ENCODE measurements around the gene NUP98.
"Not testable (repeated sequence)": the region's sequence is repeated elsewhere in the genome, so short reads cannot be mapped to it uniquely, and the experiment has no call there.

NUP98 gene

DNA sequence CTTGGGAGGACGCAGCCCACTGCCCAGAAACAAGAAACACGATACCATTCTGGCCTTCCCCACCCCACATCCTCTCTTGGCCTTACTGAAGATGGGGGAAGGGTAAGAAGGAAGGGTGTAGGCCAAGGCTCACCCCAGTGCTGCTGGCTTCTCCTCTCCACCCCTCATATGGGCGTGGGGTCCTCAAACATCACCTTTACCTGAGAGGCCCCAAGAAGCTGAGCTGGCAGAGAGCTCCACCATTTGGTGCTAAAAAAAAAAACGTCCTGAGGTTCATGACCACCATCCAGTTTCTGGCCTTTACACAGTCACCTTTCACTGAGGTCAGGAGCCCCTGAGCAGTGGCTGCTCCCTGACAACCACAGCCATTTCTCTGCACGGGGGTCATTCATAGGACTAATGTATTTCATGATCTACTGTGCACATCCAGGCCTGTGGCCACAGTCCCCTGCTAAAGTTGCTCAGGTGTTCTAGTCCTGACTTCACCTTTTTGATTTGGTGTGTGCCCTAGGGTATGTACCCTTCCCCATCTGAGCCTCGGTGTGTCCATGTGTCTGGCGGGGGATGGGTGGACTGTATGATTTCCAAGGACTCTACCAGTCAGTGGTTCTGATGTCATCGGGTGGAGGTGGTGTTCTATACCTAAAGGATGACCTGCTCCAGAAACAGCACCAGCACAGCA is 28.3 kb upstream of the NUP98 start:
- DNase-seq = no peak

DNA sequence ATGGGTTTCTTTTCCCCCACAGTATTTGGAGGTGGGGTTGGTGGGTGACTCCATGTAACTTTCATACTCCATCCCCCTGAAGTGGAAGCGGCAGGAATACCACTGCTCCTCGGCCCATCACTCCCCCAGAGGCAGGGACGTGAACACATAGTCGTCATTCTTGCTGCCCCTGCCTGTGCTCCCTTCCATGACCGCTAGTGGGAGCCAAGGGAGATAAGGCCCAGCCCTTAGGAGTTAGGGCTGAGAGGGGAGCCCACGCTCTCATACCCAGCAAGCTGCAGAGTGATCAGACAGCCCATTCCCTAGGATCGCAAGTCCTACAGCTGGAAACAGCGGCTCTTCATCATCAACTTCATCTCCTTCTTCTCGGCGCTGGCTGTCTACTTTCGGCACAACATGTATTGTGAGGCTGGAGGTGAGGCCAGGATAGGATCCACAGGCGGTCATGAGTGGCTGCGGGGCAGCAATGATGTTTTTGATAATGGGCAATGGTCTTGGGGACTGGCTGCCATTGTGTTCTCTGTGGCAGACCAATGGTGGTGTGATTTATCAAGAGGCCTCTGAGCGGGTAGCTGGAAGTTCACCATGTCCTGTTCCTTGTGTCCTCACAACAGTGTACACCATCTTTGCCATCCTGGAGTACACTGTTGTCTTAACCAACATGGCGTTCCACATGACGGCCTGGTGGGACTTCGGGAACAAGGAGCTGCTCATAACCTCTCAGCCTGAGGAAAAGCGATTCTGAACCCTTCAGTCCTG is 27.5 kb upstream of the NUP98 start:
- DNase-seq = no peak

DNA sequence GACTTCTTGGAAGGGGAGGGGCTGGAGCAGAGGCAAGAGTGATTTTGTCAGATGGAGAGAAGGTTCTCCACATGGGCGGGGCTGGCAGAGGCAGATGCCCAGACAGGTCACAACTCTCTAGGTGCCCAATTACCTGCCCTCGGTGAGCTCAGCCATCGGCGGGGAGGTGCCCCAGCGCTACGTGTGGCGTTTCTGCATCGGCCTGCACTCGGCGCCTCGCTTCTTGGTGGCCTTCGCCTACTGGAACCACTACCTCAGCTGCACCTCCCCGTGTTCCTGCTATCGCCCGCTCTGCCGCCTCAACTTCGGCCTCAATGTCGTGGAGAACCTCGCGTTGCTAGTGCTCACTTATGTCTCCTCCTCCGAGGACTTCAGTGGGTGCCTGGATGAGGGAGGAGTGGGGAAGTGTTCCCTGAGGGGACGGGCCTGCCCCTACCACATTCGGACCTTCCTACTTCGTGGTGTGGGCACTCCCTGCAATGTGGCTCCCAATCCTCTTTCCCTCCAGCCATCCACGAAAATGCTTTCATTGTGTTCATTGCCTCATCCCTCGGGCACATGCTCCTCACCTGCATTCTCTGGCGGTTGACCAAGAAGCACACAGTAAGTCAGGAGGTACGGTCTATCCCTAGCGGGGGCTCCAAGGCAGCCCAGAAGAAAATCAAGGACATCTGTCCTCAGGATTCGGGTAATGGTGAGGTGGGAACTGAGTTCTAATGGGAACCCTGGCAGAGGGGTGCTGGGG is 26.6 kb upstream of the NUP98 start:
- no peak for DNase-seq

DNA sequence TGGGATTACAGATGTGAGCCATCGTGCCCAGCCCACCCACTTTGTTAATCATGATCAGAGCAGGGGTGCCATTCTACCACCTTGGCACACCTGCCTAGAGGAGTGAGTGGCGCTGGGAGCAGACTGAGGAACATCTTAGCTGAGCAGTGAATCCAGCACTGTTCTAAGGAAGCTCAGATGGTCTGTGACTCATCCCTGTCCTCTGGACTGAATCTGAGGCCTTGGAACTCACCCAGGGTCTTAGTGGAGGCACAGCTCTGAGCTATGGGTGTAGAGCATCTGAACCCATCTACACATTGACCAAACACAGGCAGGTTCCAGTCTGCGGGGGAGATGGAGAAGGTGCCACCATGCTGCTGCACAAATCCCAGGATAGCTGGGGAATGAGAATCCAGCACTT is 25.9 kb upstream of the NUP98 start:
- DNase-seq = peak; percentile 57

DNA sequence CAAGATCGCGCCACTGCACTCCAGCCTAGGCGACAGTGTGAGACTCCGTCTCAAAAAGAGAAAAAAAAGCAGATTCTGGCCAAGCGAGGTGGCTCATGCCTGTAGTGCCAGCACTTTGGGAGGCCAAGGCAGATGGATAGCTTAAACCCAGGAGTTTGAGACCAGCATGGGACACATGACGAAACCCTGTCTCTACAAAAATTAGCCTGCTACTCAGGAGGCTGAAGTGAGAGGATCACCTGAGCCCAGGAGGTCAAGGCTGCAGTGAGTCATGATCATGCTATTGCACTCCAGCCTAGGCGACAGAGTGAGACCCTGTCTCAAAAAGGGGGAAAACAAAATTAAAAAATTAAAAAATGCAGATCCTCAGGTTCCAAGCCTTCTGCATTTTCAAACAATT is 25.0 kb upstream of the NUP98 start:
- no peak for DNase-seq

DNA sequence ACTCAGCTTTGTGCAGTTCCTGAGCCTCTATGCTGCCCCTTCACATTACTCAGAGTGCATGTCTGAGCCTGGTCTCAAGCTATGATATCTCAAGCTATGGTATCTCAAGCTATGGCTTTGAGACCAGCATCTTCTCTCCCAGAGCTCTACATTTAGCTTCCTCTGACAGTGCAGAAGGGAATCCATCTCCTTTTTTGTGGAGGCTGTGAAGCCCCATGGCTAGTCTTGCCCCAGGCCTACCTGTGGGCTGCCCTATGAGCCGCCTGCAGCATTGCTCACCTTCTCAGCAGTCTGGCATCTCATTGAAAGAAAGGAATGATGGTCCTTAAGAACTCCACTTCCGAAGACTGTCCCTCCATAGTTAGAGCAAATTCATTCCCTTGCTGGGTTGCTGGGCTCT is 23.6 kb upstream of the NUP98 start:
- no peak for DNase-seq

DNA sequence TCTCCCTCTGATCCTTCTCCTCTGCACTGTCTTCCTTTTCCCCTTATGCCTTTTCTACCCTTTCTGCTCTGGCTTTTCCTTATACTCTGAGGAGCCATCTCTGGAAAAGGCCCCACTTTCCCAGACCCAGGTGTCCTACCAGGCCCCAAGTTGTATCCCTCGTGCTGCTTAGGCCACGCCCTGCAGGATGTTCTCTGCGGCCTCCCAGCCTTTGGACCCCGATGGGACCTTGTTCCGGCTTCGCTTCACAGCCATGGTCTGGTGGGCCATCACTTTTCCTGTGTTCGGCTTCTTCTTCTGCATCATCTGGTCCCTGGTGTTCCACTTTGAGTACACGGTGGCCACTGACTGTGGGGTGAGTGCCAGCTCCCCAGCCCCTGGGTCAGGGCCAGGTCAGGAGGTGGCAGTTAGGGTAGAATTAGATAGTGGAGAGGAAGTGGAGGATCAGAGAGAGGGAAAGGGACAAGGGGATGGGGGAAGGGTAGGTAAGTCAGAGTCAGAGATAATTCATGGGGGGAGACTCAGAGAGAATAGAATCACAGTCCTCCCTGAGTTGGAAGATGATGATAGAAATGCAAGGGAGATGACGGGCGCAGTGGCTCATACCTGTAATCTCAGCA is 19.9 kb upstream of the NUP98 start:
- no peak for DNase-seq

DNA sequence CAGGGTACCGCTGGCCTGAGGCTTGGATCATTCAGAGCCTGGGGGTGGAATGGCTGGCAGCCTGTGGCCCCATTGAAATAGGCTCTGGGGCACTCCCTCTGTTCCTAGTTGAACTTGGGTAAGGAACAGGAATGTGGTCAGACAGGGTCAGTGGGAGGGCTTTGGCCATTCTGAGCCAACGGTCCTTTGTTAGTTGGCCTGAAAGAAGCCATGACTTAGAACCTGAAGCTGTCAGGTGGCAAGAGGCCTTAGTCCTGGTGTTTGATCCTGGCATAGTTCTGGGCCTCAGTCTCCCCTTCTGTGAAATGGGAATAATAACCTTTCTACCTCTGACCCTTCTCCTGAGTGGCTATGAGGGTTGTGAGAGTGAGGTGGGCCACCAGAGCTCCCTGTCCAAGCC is 19.3 kb upstream of the NUP98 start:
- DNase-seq = no peak

DNA sequence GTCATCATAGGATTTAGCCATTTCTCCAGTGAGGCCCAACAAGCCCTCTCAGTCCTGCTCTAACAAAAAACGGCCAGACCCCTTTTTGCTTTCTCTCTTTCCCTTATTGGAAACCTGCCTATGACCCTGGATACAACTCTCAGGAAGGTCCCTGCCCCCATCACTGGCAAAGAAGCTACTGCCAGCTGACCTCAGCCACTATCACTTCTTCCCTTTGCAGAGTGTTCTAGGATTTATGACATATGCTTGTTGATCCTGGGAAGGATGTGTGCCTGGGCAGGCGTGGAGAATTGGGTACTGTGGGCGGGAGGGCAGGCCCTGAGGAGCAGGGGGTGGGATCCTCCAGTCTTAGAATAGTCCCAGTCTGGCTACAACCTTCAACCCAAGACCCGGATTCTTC is 18.5 kb upstream of the NUP98 start:
- no peak for DNase-seq

DNA sequence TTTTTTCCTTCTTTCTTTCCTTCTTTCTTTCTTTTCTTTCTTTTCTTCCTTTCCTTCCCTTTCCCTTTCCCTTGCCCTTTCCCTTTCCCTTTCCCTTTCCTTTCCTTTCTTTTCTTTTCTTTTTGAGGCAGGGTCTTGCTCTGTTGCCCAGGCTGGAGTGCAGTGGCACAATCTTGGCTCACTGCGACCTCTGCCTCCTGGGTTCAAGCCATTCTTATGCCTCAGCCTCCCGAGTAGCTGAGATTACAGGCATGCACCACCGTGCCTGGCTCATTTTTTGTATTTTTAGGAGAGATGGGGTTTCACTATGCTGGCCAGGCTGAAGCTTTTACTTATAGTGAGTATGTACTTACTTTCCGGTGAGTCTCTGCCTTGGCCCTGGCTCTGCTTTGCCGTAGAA is 17.5 kb upstream of the NUP98 start:
- not testable (repeated sequence) for DNase-seq

DNA sequence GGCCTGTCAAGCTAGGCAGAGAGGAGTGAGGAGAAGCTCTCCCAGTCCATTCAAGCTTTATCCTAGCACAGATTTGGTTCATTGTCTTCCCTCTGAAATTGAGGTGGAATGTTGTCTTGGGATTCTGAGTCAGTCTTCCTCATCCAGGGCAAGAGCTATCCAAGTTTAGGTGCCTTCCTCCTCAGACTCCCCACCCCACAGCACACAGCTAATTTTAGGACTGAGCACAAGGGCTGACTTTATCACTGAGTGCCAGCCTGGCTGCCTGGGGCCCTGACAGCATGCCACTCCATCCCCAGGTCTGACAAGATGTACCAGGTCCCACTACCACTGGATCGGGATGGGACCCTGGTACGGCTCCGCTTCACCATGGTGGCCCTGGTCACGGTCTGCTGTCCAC is 13.6 kb upstream of the NUP98 start:
- no peak for DNase-seq

DNA sequence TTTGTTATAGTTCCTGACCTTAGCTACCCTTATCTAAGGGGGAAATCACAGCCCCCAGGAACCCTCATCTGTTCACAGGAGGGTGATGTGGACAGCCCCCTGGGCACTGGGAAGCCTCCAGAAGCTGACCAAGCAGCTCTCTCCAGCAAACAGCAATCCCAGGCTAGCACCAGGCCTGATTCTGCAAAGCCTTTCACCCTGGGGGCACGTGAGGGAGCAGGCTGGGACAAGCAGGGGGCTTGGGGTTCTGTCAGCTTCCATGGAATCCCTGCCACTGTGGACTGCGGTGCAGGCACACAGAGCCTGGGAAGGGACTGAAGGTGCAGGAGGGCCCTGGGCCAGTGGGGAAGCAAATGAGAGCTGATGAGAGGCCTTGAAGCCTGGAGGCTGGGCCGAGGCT is 13.1 kb upstream of the NUP98 start:
- no peak for DNase-seq

DNA sequence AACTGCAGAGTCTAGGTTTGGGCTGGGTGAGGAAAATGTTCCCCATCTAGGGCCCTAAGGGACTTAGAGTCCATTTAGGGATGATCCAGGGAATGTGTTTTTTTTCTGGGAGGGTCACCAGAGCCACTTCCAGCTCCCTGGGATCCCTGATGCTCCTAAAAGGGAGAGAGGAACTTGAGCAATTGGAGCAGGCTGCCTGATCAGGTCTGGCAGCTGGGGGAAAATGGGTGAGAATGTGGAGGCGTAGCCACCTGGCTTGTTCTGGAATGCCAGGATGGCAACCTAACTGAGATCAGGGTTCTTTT is 12.2 kb upstream of the NUP98 start:
- DNase-seq = no peak

DNA sequence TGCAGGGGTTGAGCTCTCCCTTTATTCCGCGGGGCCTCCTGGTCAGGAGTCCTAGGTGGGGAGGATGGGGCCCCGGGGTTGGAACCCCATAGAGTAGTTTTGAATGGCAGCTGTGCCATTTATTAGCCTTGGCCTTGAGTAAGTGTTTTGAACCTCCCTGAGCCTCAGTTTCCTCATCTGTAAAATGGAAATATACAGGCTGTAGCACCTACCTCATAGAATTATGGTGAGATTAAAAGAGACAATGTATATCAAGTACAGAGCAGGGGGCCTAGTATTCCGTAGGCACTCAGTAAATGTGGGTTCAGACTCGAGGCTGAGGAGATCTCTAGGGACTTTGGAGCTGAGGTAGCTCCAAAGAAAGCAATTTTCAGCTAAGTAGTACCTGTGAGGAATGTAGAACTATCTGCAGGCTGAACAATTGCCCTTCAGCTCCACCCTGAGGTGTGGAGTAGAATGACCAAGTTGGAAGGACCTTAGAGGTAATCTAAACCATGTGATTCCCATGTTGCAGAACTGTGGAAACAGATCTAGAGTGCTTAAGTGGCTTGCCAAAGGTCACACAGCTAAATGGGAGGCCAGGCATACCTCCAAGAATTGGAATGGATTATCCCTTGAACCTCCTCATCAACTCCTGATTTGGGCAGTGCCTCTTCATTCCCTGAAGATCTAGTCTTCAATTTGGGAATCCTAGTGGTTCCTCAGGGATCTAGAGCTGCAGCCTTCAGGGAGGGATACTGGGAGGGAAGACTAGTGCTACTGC is 11.7 kb upstream of the NUP98 start:
- DNase-seq = peak; percentile 70

DNA sequence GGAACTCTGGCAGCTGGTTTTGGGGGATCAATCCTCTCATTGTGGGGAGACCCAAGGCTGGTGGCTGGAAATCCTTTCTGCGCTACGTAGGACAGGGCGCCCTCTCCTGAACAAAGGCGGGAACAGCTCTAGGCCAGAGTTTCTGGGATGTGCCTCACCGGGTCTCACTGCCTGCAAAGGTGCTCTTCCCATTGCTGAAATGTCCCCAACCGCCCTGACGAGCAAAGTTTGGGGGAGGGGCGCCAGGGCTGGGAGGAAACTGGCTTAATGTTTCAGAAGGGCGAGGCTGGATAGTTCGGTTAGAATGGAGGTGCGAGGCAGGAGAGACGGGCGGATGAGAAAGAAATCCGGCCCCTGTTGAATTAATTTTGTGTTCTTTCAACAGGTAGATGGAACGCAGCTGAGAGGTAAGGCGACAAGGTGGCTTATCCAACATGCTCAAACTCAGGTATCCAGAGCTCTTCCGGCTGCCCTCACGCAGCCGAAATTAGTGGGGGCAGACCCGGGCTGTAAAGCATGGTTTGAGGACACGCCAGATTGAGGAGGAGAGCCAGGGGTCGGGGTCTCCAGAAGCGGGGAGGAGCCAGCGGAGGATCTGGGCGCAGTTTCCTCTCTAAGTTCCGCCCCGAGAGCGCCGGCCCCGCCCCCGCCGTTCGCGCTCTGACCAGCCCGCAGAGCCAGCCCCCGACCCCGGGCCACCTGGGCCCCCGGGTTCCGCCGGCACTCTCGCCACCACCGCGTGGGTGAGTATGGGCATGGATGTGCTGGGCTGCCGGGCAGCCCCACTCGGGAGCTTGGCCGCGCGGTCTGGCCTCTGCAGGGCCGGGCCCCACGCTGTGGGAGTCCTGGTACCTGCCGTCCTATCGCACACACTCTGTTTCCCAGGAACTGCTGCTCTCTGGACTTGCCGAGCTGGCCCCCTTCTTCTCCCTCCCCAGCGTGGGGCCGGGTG is 10.8 kb upstream of the NUP98 start, which contains the start of gene PGAP2:
TSS of gene PGAP2 (plus strand) at position 652 of the 952 bp plus-strand sequence. CDS start 2,700 bp downstream, outside the sequence.
- DNase-seq = peak; percentile 33

DNA sequence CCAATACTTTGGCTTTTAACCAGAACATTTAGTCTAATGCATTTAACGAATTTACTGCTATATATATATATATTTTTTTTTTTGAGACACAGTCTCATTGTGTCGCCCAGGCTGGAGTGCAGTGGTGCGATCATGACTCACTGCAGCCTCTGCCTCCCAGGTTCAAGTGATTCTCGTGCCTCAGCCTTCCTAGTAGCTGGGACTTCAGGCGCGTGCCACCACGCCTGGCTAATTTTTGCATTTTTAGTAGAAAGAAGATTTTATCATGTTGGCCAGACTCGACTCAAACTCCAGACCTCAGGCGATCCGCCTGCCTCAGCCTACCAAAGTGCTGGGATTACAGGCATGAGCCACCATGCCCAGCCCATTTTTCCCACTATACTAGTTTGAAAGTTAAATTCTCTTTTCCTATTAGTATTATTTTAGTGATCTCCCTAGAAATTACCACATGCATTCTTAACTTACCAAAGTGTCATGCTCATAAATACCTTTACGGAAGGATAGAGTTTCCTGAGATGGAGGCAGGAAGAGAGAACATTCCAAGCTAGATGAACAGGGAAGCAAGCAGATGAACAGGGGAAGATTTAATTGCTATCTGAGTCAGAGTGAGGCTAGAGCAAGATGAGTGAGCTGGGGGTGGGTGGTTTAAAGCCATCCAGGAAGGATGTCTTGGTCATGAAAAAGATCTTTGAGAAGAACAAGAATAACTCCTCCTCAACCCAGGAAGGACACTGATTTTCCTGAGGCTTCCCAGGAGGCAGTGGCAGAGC is 6.6 kb upstream of the NUP98 start:
- DNase-seq = peak; percentile 62

DNA sequence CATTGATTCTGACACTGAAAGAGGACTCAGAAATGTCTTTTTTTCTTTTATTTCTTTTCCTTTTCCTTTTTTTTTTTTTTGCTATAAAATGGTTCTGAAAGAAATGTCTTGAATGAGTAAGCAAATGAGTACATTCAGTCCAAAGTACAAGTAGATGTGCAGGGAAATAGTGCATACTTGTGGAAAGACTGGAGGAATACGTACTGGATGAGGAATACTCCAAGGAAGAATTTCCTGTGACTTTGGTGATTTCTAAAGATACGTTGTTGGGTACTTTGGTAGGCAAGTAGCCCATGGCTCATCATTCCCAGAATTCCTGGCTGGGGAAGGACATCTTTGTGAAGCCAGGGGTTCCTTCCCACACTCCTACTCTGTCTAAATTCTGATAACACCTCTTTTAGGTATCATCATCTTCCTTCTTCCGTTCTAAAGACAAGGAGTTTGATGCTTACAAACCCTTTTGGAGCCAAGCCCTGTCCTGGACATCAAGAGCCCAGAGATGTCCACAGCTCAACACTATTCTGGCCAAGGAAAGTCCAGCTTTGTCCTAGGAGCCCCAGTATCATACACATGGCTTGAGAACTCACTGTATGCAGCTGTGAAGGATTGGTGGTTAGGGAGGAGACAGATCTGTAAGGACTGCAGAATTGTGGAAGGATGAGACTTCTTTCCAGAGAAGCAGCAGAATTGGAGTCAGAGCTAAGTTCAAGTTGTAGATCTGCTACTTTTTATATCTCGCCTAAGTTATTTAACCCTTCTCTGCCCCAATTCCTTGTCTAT is 4.8 kb upstream of the NUP98 start:
- no peak for DNase-seq

DNA sequence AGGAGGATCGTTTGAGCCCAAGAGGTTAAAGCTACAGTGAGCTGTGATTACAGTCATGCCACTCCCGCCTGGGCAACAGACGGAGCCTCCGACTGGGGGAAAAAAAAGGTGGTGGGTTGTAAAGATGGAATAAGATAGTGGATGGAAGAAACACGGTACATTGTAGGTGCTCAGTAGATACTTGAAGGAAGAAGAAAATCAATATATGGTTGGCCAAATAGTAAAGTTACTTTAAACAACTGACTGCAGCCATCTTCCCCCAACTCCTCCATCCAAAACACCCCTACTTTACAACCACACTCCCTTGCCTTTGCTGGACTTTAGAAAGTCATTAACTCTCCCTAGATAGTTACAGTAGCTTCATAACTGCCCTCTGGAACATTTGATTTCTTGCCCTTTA is 2.5 kb upstream of the NUP98 start:
- DNase-seq = no peak

DNA sequence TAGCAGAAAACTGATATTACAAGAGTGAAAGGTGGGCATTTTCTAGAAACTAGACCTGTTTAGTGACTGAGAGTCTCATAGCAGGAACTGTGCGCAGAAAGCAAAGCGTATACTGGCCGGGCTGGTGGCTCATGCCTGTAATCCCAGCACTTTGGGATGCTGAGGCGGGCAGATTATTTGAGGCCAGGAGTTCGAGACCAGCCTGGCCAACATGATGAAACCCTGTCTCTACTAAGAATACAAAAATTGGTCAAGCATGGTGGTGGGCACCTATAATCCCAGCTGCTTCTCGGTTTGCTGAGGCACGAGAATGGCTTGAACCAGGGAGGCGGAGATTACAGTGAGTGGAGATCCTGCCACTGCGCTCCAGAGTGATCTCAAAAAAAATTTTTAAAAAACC is 1.8 kb upstream of the NUP98 start:
- no peak for DNase-seq

DNA sequence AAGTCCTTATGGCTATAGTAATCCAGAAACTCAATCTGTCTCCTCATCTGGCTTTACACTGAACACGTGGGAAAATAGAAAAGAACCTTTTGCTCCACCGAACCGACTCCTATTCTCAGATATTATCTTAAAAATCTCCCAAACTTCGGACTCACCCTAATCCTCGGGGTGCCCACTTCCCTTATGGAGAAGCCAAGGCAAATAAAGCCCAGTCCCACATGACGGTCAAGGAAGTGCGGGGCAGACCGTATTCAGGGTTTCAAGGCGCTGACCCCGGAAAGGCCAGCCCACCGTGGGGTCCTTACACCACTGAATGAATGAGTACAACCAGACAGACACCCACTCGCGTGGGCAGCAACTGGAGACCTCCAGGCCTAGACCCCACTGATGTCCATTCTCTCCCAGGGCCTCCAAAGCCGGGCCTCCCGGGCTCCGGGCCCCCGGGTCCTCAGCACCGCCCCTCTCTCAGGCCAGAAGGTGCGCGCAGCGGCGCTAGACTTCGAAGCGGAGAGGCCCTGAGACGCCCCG is 489 bp downstream of the NUP98 start:
- no peak for DNase-seq
